ENCODE data around the gene CCDC141. TPM values are rescaled to one million over a fixed set of nuclear protein-coding genes. Genes with fewer than 3 reads are reported as not detected.

The CCDC141 gene
- total RNA-seq, 4 donors from 2014 or later = 0.08 to 1.3 (median 0.73) TPM

DNA sequence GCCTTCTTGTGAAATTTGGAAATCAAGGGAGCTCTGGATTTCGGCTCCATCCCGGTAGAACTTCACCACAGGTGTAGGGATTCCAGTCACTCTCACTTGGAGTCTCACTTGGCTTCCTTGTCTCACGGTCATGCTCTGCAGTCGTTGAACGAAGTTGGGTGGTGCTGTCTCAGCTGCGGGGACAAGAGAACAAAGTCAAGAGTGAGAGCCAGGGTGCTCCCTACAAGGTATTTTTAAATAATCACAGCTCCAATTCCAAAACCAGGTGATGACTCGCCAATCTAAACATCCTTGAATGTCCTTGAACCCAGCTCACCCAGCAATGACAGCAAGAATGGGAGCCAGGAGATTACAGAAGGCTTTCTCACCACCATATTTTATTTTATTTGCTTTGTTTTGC lies 249.4 kb downstream of the CCDC141 start:
- TF ChIP-seq EP300 (IDR thresholded peaks at IDR 0.05) (no peak), POLR2A (IDR thresholded peaks at IDR 0.05) (no peak), POLR2AphosphoS5 (IDR thresholded peaks at IDR 0.05) (no peak)
- TF ChIP-seq, protein P1, sequence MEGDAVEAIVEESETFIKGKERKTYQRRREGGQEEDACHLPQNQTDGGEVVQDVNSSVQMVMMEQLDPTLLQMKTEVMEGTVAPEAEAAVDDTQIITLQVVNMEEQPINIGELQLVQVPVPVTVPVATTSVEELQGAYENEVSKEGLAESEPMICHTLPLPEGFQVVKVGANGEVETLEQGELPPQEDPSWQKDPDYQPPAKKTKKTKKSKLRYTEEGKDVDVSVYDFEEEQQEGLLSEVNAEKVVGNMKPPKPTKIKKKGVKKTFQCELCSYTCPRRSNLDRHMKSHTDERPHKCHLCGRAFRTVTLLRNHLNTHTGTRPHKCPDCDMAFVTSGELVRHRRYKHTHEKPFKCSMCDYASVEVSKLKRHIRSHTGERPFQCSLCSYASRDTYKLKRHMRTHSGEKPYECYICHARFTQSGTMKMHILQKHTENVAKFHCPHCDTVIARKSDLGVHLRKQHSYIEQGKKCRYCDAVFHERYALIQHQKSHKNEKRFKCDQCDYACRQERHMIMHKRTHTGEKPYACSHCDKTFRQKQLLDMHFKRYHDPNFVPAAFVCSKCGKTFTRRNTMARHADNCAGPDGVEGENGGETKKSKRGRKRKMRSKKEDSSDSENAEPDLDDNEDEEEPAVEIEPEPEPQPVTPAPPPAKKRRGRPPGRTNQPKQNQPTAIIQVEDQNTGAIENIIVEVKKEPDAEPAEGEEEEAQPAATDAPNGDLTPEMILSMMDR (IDR thresholded peaks at IDR 0.05) = no peak
- peaks cover 7% of the 10 kb centered on the region for H3K36me3 ChIP-seq
- H3K9me3 ChIP-seq = peaks cover 8% of the 10 kb centered on the region
- no peak for DNase-seq (ENCODE audit: low spot score in 2 of 2)
- no peak overlapping the region for H3K27ac ChIP-seq
- no peaks in the 10 kb centered on the region for H3K27me3 ChIP-seq
- no peak overlapping the region for H3K4me3 ChIP-seq
- H3K4me1 ChIP-seq = no peaks in the 10 kb centered on the region
- WGBS = 90% methylated on average over 7 of the region's 7 CpGs

GRCh38 chr2:178799305-178799704 lies 250.6 kb downstream of the CCDC141 start:
- H3K9me3 ChIP-seq = peaks cover 8% of the 10 kb centered on the region
- H3K36me3 ChIP-seq = peaks cover 7% of the 10 kb centered on the region
- H3K4me1 ChIP-seq = no peaks in the 10 kb centered on the region
- no peak overlapping the region for H3K4me3 ChIP-seq
- TF ChIP-seq, protein P1 (IDR thresholded peaks at IDR 0.05) = no peak
- TF ChIP-seq EP300 (IDR thresholded peaks at IDR 0.05) (no peak), POLR2AphosphoS5 (IDR thresholded peaks at IDR 0.05) (no peak), POLR2A (IDR thresholded peaks at IDR 0.05) (no peak)
- H3K27ac ChIP-seq = no peak overlapping the region
- no peak for DNase-seq (ENCODE audit: low spot score in 2 of 2)
- H3K27me3 ChIP-seq = no peaks in the 10 kb centered on the region
- WGBS = 92% methylated on average over 18 of the region's 19 CpGs

DNA sequence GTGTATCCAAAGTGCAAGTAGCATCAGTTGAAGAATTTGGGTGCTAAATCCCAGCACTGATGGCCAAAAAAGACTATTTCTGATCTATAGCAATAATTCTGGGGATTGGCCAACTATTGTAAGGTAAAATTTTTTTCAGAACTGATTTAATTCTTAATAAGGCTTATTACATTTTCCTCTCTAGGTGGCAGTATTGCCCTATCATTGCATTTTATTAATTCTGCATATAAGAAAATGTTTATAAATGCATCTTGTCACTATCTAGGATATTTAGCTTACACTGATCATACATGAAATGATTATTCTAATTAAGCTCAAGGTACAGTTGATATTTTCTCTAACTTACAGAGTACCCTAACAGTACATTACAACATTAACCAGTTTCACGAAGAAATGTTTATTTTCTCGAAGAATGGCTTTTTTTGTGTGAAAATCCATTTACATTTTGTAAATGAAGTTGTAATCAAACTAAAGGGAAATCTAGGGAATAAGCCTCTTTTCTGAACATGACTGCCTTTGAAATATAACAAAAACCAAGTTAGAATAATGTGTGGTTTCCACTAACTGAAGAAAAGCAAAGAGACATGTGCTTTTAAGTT lies 253.8 kb downstream of the CCDC141 start:
- Histone ChIP-seq H3K4me3 (no peak overlapping the region), H3K9me3 (peaks cover 8% of the 10 kb centered on the region), H3K36me3 (peaks cover 7% of the 10 kb centered on the region), H3K27me3 (no peaks in the 10 kb centered on the region), H3K4me1 (no peaks in the 10 kb centered on the region), H3K27ac (no peak overlapping the region)
- DNase-seq (ENCODE audit: low spot score in 2 of 2) = no peak
- TF ChIP-seq POLR2AphosphoS5 (IDR thresholded peaks at IDR 0.05) (no peak), POLR2A (IDR thresholded peaks at IDR 0.05) (no peak), EP300 (IDR thresholded peaks at IDR 0.05) (no peak)
- TF ChIP-seq, protein P1 (IDR thresholded peaks at IDR 0.05) = peak; percentile 18 to 22
- WGBS = 97% methylated on average over 2 of the region's 2 CpGs

- Histone ChIP-seq H3K36me3 (no peaks in the 10 kb centered on the region), H3K4me1 (no peaks in the 10 kb centered on the region), H3K27ac (no peak overlapping the region), H3K9me3 (no peaks in the 10 kb centered on the region), H3K27me3 (no peaks in the 10 kb centered on the region), H3K4me3 (no peak overlapping the region)
- DNase-seq (ENCODE audit: low spot score in 2 of 2) = no peak
- no peak for TF ChIP-seq POLR2AphosphoS5 (IDR thresholded peaks at IDR 0.05)
- no peak for TF ChIP-seq POLR2A (IDR thresholded peaks at IDR 0.05)
- no peak for TF ChIP-seq EP300 (IDR thresholded peaks at IDR 0.05)
- TF ChIP-seq, protein P1 (IDR thresholded peaks at IDR 0.05) = no peak
- WGBS = 88% methylated on average over 5 of the region's 5 CpGs
Measured at GRCh38 chr2:178787934-178788333, 262.0 kb downstream of the CCDC141 start.

GRCh38 chr2:178787155-178787554 lies 262.8 kb downstream of the CCDC141 start:
- Histone ChIP-seq H3K9me3 (no peaks in the 10 kb centered on the region), H3K27ac (no peak overlapping the region), H3K36me3 (no peaks in the 10 kb centered on the region), H3K4me3 (no peak overlapping the region), H3K27me3 (no peaks in the 10 kb centered on the region), H3K4me1 (no peaks in the 10 kb centered on the region)
- TF ChIP-seq POLR2AphosphoS5 (IDR thresholded peaks at IDR 0.05) (no peak), POLR2A (IDR thresholded peaks at IDR 0.05) (no peak), EP300 (IDR thresholded peaks at IDR 0.05) (no peak)
- TF ChIP-seq, protein P1 (IDR thresholded peaks at IDR 0.05) = no peak
- WGBS = 47% methylated on average over 2 of the region's 2 CpGs
- no peak for DNase-seq (ENCODE audit: low spot score in 2 of 2)
